Kidney (tissue), 14 donors: ENCODE results near the gene UAP1. TPM values are rescaled to one million over a fixed set of nuclear protein-coding genes. Genes with fewer than 3 reads are reported as not detected.

Experiments
- DNase-seq, 5 donors: peaks; one replicate each; pipeline ENCODE4 v3.0.0-alpha.2; 2013 to 2020
- FAIRE-seq: peaks from 2 replicates; lab custom pipeline; 2012; peaks lifted over from hg19 to GRCh38; lab: Jason Lieb, UNC
- H3K27ac ChIP-seq, 2 donors: one replicate each; pipeline ENCODE4 v1.7.0; 2013; ENCODE audit warnings: low read depth in 2 of 2, low read length in 2 of 2, inconsistent platforms in 1 of 2
- H3K27me3 ChIP-seq: one replicate; pipeline ENCODE4 v1.7.1; 2013; ENCODE audit warnings: low read length, inconsistent platforms; ENCODE audit not compliant: control insufficient read depth, insufficient read depth
- H3K36me3 ChIP-seq, 3 donors: one replicate each; pipeline versions ENCODE4 v1.7.0 to v1.7.1; 2013; ENCODE audit warnings: low read length in 3 of 3, control low read depth in 1 of 3, inconsistent platforms in 1 of 3; ENCODE audit not compliant: insufficient read depth in 3 of 3, control insufficient read depth in 2 of 3
- H3K4me1 ChIP-seq, 3 donors: one replicate each; pipeline versions ENCODE4 v1.7.0 to v1.7.1; 2013; ENCODE audit warnings: low read length in 3 of 3, inconsistent platforms in 1 of 3, low read depth in 1 of 3; ENCODE audit not compliant: control insufficient read depth in 2 of 3, insufficient read depth in 2 of 3
- H3K4me3 ChIP-seq, 3 donors: one replicate each; pipeline versions ENCODE4 v1.7.0 to v1.8.1; 2013; ENCODE audit warnings: low read length in 3 of 3, control low read depth in 1 of 3, inconsistent platforms in 1 of 3
- H3K9ac ChIP-seq, 3 donors: one replicate each; pipeline versions ENCODE4 v1.7.0 to v1.7.1; 2013; ENCODE audit warnings: low read length in 3 of 3, control low read depth in 1 of 3, inconsistent platforms in 1 of 3
- H3K9me3 ChIP-seq, 3 donors: one replicate each; pipeline versions ENCODE4 v1.7.0 to v1.7.1; 2013; ENCODE audit warnings: low read length in 3 of 3, control low read depth in 1 of 3, inconsistent platforms in 1 of 3; ENCODE audit not compliant: control insufficient read depth in 2 of 3, insufficient read depth in 1 of 3
- intact Hi-C: fragments of 100-400 bp; cut with DNase I; formaldehyde crosslinking; loops from one replicate; pipeline ENCODE4 v1.11.1; 2022
- polyA plus RNA-seq: library from polyadenylated mRNA; stranded (reverse); fragments of 350-450 nt; fragmentation: Illumina TruSeq; extraction: RNeasy Lipid Tissue Mini Kit (QIAGEN cat#74804); gene quantifications from one replicate; pipeline ENCODE4 v1.2.3, GENCODE V29; 2014; ENCODE audit warnings: low read depth, low replicate concordance; ENCODE audit not compliant: insufficient read depth
- total RNA-seq: library from RNA; stranded (reverse); fragmentation: NEBNext Ultra II Directional; extraction: Animal tissue kit (Norgen Biotek cat#: 25700); gene quantifications from one replicate; pipeline ENCODE4 v1.2.1, GENCODE V29; 2021
- TF ChIP-seq, protein P1 (sequence below): IDR thresholded peaks from 3 replicates; pipeline ENCODE4 v1.5.1; 2012; ENCODE audit warnings: mild to moderate bottlenecking, moderate library complexity, borderline replicate concordance; ENCODE audit not compliant: insufficient read depth; ENCODE audit errors: extremely low read depth
- donor health status: control.
- donor health status: control.
- donor health status: control.
- donor health status: control.
- donor health status: control.
- donor health status: DM: yes; HTN: yes; CAD: no.
- donor health status: Normal renal cell carcinoma (clear cell type).

The UAP1 gene
- total and polyA plus RNA-seq, 2 donors from 2014 or later, result 23.6 to 30.6 TPM

DNA sequence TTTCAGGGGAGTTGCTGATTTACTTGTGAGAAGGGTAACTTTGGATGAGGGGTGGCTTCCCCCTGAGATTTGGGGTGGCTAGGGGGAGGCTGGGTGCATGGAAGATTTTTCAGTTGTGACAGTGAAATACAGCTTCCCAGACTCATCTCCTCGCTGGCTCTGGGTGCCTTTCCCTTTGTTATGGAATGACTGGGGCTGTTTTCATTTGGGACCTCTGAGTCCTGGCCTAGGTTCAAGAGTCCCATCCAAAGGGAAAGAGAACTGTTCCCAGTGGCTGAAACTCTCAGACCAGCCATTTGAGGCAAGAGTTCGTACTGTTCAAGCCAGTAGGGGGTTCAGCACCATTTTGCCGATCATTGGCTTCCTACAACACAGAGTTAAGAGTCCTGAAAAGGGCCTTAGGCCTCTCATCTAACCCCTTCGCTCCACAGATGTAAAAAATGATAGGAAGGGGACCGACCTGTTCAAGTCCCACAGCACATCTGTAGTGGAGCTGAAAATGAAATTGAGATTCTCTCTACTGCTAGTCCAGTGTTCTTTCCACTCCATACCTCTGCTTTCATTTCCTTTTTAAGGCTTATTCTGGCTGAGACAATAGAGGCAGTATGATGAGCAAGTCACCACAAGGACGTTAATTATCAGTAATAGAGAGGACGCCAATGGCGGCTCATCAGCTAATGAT lies 71.7 kb downstream of the UAP1 start:
- peak in 1 of 5 donors; percentile 46 for DNase-seq
- Histone ChIP-seq H3K4me3 (peak overlapping the region; percentile 39 to 68 (median 56)), H3K9me3 (no peaks in the 10 kb centered on the region), H3K27me3 (no peaks in the 10 kb centered on the region), H3K4me1 (no peaks in the 10 kb centered on the region), H3K9ac (peak overlapping the region in 2 of 3 donors; percentile 4 to 33), H3K36me3 (no peaks in the 10 kb centered on the region), H3K27ac (peak overlapping the region; percentile 54 to 56)
- intact Hi-C loops, result no loop called here
- FAIRE-seq, result no peak
- TF ChIP-seq, protein P1, sequence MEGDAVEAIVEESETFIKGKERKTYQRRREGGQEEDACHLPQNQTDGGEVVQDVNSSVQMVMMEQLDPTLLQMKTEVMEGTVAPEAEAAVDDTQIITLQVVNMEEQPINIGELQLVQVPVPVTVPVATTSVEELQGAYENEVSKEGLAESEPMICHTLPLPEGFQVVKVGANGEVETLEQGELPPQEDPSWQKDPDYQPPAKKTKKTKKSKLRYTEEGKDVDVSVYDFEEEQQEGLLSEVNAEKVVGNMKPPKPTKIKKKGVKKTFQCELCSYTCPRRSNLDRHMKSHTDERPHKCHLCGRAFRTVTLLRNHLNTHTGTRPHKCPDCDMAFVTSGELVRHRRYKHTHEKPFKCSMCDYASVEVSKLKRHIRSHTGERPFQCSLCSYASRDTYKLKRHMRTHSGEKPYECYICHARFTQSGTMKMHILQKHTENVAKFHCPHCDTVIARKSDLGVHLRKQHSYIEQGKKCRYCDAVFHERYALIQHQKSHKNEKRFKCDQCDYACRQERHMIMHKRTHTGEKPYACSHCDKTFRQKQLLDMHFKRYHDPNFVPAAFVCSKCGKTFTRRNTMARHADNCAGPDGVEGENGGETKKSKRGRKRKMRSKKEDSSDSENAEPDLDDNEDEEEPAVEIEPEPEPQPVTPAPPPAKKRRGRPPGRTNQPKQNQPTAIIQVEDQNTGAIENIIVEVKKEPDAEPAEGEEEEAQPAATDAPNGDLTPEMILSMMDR, result no peak

DNA sequence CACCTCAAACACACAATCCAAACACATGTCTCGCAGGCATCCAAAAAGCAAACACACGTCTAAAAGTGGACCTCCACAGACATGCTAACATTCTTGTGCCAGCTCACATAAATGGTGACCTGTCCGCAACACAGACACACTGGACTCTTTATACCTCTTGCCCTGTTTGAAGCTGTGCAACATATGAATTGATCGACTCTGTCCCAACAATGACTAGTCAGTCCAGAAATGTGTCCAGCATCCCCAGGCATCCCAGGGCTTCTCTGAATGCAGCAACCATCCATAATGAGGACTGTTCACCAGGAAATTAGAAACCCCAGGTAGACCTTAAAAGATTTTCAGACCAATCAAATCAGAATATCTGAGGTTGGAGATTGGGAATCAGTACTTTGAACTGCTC lies 73.9 kb downstream of the UAP1 start:
- no peak for FAIRE-seq
- H3K9me3 ChIP-seq, result no peaks in the 10 kb centered on the region
- H3K27me3 ChIP-seq, result no peaks in the 10 kb centered on the region
- H3K27ac ChIP-seq, result no peak overlapping the region
- no peak overlapping the region for H3K9ac ChIP-seq
- H3K4me1 ChIP-seq, result no peaks in the 10 kb centered on the region
- no peak for DNase-seq
- TF ChIP-seq, protein P1, result no peak
- H3K36me3 ChIP-seq, result no peaks in the 10 kb centered on the region
- intact Hi-C loops, result no loop called here
- no peak overlapping the region for H3K4me3 ChIP-seq

DNA sequence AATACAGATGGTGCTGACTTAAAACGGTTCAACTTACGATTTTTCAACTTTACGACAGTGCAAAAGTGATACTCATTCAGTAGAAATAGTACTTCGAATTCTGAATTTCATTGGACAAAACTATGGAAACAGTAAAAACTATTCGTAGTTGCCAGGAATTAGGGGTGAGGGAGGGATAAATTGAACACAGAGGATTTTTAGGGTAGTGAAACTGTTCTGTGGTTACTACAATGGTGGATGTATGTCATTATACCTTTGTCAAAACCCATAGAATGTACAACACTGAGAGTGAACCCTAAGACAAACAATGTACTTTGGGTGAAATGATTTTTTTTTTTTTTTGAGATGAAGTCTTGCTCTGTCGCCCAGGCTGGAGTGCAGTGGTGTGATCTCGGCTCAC lies 78.2 kb downstream of the UAP1 start:
- TF ChIP-seq, protein P1, result no peak
- intact Hi-C loops, result no loop called here
- H3K27me3 ChIP-seq, result no peaks in the 10 kb centered on the region
- no peaks in the 10 kb centered on the region for H3K36me3 ChIP-seq
- no peaks in the 10 kb centered on the region for H3K9me3 ChIP-seq
- H3K4me1 ChIP-seq, result no peaks in the 10 kb centered on the region
- no peak overlapping the region for H3K9ac ChIP-seq
- DNase-seq (no peak), FAIRE-seq (no peak)
- H3K4me3 ChIP-seq, result no peak overlapping the region
- no peak overlapping the region for H3K27ac ChIP-seq
